AG04449 (cell line): ENCODE measurements around the gene DDX60.
A peak's percentile ranks its signal among the peaks of the same experiment; 100 is the strongest.

Experiments
- CTCF ChIA-PET: fragments of 350-600 bp; formaldehyde crosslinking; extraction: SDS; loops from one replicate; lab custom pipeline; 2021; ENCODE audit warnings: antibody characterized with exemption; lab: Yijun Ruan, JAX
- POLR2A ChIA-PET: fragments of 400-600, 350-600 bp; formaldehyde crosslinking; extraction: SDS; loops from one replicate; lab custom pipeline; 2020; ENCODE audit warnings: antibody characterized with exemption, inconsistent platforms; lab: Yijun Ruan, JAX
- DNase-seq: peaks from one replicate; pipeline ENCODE4 v3.0.0-alpha.2; 2010; ENCODE audit warnings: low read depth, low spot score
- H3K4me3 ChIP-seq: 2 replicates; pipeline ENCODE4 v1.5.1; 2011; ENCODE audit warnings: low read depth, mild to moderate bottlenecking, control low read depth, low read length
- TF ChIP-seq, protein P1 (sequence below): IDR thresholded peaks from one replicate; pipeline ENCODE4 v1.5.1; 2011; ENCODE audit warnings: mild to moderate bottlenecking, moderate library complexity, low read length, control low read depth, inconsistent platforms; ENCODE audit not compliant: insufficient read depth; ENCODE audit errors: missing control alignments

The DDX60 gene

GRCh38 chr4:168183717-168184571 lies 134.6 kb downstream of the DDX60 start:
- TF ChIP-seq, protein P1, sequence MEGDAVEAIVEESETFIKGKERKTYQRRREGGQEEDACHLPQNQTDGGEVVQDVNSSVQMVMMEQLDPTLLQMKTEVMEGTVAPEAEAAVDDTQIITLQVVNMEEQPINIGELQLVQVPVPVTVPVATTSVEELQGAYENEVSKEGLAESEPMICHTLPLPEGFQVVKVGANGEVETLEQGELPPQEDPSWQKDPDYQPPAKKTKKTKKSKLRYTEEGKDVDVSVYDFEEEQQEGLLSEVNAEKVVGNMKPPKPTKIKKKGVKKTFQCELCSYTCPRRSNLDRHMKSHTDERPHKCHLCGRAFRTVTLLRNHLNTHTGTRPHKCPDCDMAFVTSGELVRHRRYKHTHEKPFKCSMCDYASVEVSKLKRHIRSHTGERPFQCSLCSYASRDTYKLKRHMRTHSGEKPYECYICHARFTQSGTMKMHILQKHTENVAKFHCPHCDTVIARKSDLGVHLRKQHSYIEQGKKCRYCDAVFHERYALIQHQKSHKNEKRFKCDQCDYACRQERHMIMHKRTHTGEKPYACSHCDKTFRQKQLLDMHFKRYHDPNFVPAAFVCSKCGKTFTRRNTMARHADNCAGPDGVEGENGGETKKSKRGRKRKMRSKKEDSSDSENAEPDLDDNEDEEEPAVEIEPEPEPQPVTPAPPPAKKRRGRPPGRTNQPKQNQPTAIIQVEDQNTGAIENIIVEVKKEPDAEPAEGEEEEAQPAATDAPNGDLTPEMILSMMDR = peak; percentile 48
- CTCF ChIA-PET = interaction anchor here (0.7 to 3.4 kb wide), 18 partner anchors 10 to 739 kb away, joined by 3 to 11 read pairs (median 4); partner anchors contain the start of gene DDX60L
- H3K4me3 ChIP-seq = no peak overlapping the region
- POLR2A ChIA-PET = no interaction called here
- DNase-seq = no peak

DNA sequence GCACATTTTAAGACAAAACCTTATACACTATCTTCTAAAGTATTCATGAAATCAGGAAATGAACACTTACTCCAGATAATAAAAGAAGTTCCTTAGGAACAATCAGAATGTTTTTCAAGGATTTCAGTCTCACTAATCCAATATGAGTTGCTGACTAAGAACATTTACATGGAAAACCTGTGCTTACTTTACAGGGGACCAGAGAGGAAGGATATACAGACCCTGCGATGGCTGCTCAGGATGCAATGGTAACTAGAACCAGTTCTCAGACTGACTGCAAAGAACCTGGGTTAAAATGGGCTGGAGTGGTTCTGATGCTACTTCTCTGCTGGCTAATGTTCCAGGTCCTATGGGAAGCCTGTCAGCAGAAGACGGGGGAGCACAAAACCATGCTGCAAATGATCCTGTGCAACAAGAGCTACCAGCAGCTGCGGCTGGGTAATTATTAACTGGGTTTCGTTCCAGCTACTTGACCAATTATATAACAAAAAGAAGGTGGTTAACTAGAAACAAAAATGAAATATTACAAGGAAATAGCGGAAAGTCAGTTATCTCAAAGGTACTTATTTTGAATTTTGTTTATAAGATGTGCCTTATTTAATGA lies 140.9 kb downstream of the DDX60 start:
- H3K4me3 ChIP-seq = no peak overlapping the region
- TF ChIP-seq, protein P1 = no peak
- no peak for DNase-seq
- ChIA-PET CTCF (interaction anchor here (1.5 kb wide), 1 partner anchor 24 kb away, joined by 4 read pairs; no protein-coding TSS in a partner anchor), POLR2A (no interaction called here)

- DNase-seq = no peak
- TF ChIP-seq, protein P1 = no peak
- CTCF ChIA-PET = interaction anchor here (0.9 kb wide), 1 partner anchor 9 kb away, joined by 3 read pairs; no protein-coding TSS in a partner anchor
- no peak overlapping the region for H3K4me3 ChIP-seq
- POLR2A ChIA-PET = no interaction called here
Measured at GRCh38 chr4:168174308-168174707, 144.2 kb downstream of the DDX60 start.

DNA sequence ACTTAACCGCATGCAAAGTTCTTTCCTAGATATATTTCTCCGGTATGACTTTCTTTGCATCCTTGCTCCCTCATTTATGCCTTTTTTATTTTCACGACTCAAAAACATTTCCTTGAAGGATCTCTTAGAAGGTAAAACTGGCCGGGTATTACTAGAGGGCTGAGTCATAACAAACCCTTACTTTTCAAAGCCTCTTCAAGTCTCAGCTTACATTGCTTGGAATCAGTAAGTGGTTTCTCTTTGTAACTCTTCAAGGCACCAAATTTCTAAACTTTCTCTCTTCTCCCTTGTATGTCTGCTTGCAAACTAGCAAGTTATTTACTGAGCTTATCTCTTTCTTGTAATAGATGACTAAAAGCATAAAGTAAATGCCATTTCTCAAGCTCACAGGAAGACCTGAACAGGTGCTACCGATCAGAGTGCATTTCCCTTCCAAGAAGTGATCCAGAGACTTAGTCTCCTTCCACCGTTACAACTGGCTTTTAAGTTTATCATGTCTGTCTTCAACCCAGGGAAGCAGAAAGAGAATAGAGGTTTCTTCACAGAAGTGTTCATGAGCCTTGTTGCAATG lies 150.8 kb downstream of the DDX60 start:
- TF ChIP-seq, protein P1 = no peak
- ChIA-PET POLR2A (no interaction called here), CTCF (interaction anchor here (0.6 kb wide), 1 partner anchor 346 kb away, joined by 4 read pairs; no protein-coding TSS in a partner anchor)
- DNase-seq = peak; percentile 16
- H3K4me3 ChIP-seq = no peak overlapping the region
